NCI-H1105 (cell line): Measurements from ENCODE around the gene NMNAT2.

Experiments
- DNase-seq: peaks from one replicate; lab custom pipeline; 2025; lab: John Stamatoyannopoulos, UW

NMNAT2 gene

GRCh38 chr1:183365093-183365492 lies 53.1 kb downstream of the NMNAT2 start:
- DNase-seq: no peak

GRCh38 chr1:183363972-183364371 lies 54.2 kb downstream of the NMNAT2 start:
- DNase-seq: no peak

GRCh38 chr1:183361081-183361480 lies 57.1 kb downstream of the NMNAT2 start:
- no peak for DNase-seq

DNA sequence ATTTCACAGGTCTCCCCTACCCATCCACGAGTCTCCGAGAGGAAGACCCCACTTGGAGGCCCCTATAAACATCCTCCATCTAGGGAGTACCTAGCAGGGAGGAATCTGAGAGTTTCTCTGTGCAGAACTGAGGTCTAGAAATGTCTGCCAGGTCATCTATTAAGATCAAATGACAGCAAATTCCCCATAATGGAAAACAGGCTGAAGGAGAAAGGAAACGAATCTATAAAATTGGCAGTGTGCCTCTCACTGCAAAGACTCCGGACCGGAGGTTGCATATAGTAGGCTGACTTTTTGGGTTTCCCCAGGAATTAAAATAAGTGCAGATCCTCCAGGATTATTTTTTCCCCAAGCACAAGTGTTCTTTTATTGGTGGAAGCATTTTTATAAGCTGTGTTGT lies 57.7 kb downstream of the NMNAT2 start:
- DNase-seq: no peak

- no peak for DNase-seq
Measured at GRCh38 chr1:183356534-183357182, 61.5 kb downstream of the NMNAT2 start.

- DNase-seq: no peak
Measured at GRCh38 chr1:183355797-183356196, 62.4 kb downstream of the NMNAT2 start.

GRCh38 chr1:183355181-183355580 lies 63.0 kb downstream of the NMNAT2 start:
- DNase-seq: no peak

- no peak for DNase-seq
Measured at GRCh38 chr1:183353597-183353996, 64.6 kb downstream of the NMNAT2 start.

- DNase-seq: no peak
Measured at GRCh38 chr1:183349201-183349711, 68.9 kb downstream of the NMNAT2 start.

DNA sequence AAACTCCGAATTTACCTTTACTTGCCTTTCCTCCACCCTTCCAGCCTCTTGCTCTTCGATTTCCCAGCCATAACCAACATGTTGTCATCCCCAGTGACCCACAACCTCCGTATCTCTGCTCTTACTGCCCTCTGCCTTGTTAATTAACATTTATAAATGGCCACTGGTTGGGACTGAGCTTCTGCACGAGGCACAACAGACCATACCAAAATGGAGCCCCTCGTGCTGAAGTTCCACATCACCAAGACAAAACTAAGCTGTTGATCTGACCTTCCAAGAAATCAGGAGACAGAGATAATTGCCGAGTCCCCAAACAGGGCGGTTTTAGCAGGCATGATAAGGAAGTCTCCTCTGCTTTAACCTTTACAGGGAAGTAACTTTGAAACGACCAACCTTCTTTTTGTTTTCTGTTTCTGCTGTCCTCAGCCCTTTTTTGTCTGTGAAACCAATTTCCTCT lies 71.9 kb downstream of the NMNAT2 start:
- no peak for DNase-seq

DNA sequence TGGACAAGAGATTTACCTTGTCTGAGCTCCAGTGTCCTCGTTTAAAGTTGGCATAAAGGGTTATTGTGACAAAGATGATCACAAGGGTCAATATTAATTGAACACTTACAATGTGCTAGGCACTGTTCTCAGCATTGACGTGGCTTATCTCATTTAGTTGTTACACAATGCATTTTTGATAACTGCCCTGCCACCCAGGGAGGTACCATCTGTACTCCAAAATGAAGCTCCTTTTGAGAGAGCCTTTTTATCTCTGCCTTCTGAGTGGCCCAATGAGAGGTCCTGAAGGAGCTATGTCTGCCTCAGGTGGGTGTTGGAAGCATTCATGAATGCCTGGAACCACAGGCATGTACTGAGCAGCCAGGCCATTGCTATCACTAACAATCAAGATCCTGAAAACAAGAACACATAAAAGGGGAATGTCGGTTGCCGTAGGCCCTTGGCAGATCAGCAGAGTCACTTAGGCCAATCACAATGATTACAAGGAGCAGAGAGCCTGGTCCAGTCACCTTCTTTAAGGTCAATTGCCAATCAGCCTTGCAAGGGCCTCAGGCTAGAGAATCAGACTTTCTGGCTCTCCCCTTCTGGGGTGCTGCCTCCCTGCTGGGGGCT lies 78.5 kb downstream of the NMNAT2 start:
- DNase-seq: no peak

DNA sequence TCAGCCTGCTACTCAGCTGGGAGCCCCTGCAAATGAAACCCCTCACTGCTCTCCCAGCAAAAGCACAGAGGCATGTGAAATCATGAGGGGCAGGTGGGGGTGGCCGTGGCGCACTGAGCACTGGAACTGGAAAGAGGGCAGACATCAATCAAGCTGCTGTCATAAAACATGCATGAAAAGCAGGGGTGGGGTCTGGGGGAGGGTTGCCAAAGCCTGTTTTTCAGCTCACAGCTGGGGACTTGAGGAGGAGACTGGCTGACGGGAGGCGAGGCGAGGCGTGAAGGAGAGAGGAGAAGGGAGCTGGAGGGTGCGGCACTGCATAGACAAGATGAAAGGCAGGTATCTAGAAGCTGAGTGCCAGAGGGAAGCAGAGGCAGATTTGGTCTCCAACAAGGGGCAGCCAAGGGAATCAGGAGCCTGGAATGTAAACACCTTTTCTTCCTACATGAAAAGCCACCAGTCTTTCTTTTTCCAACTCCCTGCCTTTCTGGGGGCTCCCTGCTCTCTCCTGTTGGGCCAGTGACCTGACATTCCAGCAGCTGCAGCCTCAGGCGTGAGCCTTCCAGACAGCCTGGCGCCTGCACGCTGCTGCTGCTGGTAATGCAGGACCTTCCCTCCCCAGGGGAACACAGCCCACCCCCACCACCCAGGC lies 87.0 kb downstream of the NMNAT2 start:
- no peak for DNase-seq

GRCh38 chr1:183330335-183330734 lies 87.8 kb downstream of the NMNAT2 start:
- DNase-seq: no peak

- no peak for DNase-seq
Measured at GRCh38 chr1:183328371-183328770, 89.8 kb downstream of the NMNAT2 start.

- no peak for DNase-seq
Measured at GRCh38 chr1:183327434-183328290, 90.5 kb downstream of the NMNAT2 start.

DNA sequence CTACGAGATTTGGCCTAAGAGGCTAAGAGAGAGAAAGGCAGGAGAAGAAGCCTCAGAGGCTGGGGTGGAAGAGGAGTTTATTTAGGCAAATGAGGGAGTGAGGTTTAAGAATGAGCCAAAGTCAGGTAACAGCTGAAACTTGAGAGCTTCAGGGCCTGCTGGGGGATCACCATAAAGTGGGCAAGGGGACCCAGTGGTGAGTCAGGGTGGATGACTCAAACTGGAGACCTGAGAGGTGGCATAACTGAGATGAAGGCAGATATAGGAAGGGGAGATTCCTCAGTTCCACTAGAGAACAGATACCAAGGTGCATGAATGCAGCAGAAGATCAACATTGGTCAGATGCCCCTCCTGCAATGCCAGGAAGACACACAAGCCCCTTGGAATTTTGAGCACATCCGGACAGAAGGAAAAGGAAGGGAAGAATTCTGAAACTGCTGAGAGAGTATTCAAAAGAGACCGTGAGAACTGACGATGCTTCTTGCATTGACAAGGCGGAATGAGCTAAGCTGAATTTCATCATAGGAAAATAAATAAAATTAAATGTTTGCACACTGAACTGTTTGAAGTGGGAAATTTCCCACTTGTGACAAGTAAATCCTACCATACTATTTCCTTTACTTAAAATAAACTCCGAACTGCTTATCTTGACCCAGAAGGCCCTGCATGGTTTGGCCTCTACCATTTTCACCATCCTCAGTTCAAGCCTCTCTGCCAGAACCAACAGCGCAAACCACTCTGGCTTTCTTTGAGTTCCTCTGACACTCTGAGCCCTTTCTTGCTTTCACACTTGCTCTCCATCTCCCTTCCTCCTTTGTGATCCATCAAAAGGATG lies 94.1 kb downstream of the NMNAT2 start:
- DNase-seq: no peak

DNA sequence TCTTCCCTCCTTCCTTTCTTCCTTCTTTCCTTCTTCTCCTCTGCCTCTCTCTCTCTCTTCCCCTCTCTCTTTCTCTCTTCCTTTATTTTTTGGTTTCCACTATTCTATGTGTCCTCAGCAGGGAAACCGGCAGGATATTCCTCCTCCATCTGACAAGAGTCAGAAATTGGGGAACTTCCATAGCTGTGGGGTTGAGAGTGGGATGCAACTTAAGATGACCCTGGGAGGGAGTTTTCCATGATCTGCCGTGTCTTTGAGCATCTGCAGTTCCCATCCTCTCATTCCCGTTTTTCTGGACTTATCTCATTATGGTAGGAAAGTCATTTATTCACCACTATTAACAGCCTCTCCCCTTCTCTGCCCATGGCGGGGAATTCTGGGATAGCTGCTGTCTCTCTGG lies 98.6 kb downstream of the NMNAT2 start:
- no peak for DNase-seq

DNA sequence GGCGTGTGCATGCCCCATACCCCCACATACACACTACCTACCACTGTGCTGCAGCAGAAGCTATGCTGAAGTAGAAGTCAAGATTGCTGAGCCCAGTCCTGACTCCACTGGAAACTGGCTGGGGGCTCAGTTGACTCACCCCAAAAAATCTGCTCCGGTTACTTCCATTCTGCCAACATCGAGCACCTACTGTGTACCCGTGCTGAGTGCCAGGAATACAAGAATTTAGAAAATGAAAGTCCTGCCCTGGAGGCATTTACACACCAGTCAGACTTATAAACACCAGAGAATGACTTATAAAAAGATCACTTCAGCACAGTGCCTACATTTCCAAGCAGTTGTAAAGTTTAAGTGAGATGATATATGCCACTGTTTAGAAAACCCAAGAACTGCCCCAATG lies 99.1 kb downstream of the NMNAT2 start:
- DNase-seq: no peak

- no peak for DNase-seq
Measured at GRCh38 chr1:183318433-183318832, 99.7 kb downstream of the NMNAT2 start.

DNA sequence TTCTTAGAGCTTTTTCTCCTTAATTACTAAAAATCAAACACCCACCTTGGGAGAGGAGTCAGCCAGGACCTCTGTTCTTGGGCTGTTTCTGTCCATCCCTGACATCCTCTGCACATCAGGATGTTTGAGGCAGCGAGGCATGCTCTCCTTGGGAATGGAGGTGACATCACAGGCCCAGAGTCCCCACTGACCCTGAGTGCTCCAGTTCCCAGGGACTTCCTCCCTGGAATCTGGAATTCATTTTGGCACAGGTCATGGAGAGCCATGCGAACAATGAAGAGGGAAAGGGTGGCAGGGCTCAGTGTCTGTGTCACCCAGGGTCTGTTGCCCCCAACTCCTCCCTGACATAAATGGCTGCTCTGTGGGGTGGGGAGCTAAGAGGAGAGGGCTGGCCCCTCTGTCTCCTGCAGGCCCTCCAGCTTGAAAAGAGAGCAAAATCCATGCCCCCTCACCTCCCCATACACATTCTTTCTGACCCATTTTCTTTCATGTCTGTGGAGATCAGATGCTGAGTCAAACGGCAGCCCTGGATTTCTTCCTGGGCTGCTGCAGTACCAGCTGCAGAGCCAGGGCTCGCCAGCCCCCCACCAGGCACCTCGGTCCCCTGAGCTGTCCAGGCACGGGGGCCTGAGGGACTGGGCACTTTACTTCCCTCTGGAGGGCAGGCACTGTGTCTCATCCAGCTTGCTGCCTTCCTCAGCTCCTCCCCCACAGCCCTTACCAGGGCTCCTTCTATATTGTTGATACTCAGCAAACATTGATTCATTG lies 102.0 kb downstream of the NMNAT2 start:
- no peak for DNase-seq

DNA sequence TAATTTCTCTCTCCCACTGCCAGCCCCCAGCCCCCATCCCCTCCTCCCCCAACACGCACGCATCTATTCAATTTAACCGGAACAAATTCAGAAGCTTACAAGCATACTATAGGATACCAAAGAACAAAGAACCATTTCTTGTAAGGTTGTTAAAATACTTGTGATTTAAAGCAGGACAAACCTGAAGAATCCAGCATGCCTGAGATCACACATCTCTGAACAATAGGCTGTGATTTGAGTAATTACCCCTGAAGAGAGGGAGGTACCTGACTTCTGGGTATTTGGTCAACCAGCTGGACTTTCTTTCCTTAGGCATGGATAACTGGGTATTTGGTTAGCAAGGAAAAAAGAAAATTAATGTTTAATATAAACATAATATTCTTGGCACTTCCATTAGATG lies 105.1 kb downstream of the NMNAT2 start:
- no peak for DNase-seq
